AG04449 (cell line): Measurements from ENCODE around the gene CHN2.

Experiments used
- CTCF ChIA-PET: fragments of 350-600 bp; formaldehyde crosslinking; extraction: SDS; loops from one replicate; lab custom pipeline; 2021; ENCODE audit warnings: antibody characterized with exemption; lab: Yijun Ruan, JAX
- POLR2A ChIA-PET: fragments of 400-600, 350-600 bp; formaldehyde crosslinking; extraction: SDS; loops from one replicate; lab custom pipeline; 2020; ENCODE audit warnings: antibody characterized with exemption, inconsistent platforms; lab: Yijun Ruan, JAX
- DNase-seq: peaks from one replicate; pipeline ENCODE4 v3.0.0-alpha.2; 2010; ENCODE audit warnings: low read depth, low spot score
- H3K4me3 ChIP-seq: 2 replicates; pipeline ENCODE4 v1.5.1; 2011; ENCODE audit warnings: low read depth, mild to moderate bottlenecking, control low read depth, low read length
- CTCF ChIP-seq: IDR thresholded peaks from one replicate; pipeline ENCODE4 v1.5.1; 2011; ENCODE audit warnings: mild to moderate bottlenecking, moderate library complexity, low read length, control low read depth, inconsistent platforms; ENCODE audit not compliant: insufficient read depth; ENCODE audit errors: missing control alignments

CHN2 gene

GRCh38 chr7:29243910-29244655, 49.5 kb downstream of the CHN2 start:
- POLR2A ChIA-PET = no interaction called here
- H3K4me3 ChIP-seq = no peak overlapping the region
- TF ChIP-seq CTCF = no peak
- CTCF ChIA-PET = no interaction called here
- DNase-seq = no peak

GRCh38 chr7:29247224-29247962, 52.8 kb downstream of the CHN2 start:
- ChIA-PET CTCF (no interaction called here), POLR2A (no interaction called here)
- TF ChIP-seq CTCF = no peak

GRCh38 chr7:29247963-29248236, 53.3 kb downstream of the CHN2 start:
- DNase-seq = no peak
- POLR2A ChIA-PET = no interaction called here
- no peak overlapping the region for H3K4me3 ChIP-seq
- no peak for TF ChIP-seq CTCF
- CTCF ChIA-PET = no interaction called here

More at GRCh38 chr7:29247224-29247962, 52.8 kb downstream of the CHN2 start:
- DNase-seq = no peak
- no peak overlapping the region for H3K4me3 ChIP-seq

- DNase-seq = no peak
- TF ChIP-seq CTCF = no peak
- no peak overlapping the region for H3K4me3 ChIP-seq
- ChIA-PET CTCF (no interaction called here), POLR2A (interaction anchor here (0.6 kb wide), 1 partner anchor 14 kb away, joined by 3 read pairs; no protein-coding TSS in a partner anchor)
These were observed 54.3 kb downstream of the CHN2 start for GRCh38 chr7:29248713-29249382.

- TF ChIP-seq CTCF = no peak
- CTCF ChIA-PET = no interaction called here
These were observed 54.8 kb downstream of the CHN2 start for GRCh38 chr7:29249383-29249750.

GRCh38 chr7:29249860-29250259, 55.3 kb downstream of the CHN2 start:
- POLR2A ChIA-PET = no interaction called here
- no peak for TF ChIP-seq CTCF
- CTCF ChIA-PET = no interaction called here
- DNase-seq = no peak
- no peak overlapping the region for H3K4me3 ChIP-seq

More at GRCh38 chr7:29249383-29249750, 54.8 kb downstream of the CHN2 start:
- no peak for DNase-seq
- POLR2A ChIA-PET = interaction anchor here (0.6 kb wide), 1 partner anchor 15 kb away, joined by 3 read pairs; no protein-coding TSS in a partner anchor
- no peak overlapping the region for H3K4me3 ChIP-seq
